OCI-LY3 (cell line): Measurements from ENCODE around the gene PPARGC1A.

ENCODE experiments used
- H2AFZ ChIP-seq: fragments of 200-600, 300-600 bp; shearing (Covaris generic); 2 replicates; pipeline ENCODE4 v1.6.0; 2014; ENCODE audit warnings: antibody characterized with exemption, low read depth, low read length
- H3K27ac ChIP-seq: fragments of 200-600, 300-600 bp; sonication (generic); 2 replicates; pipeline ENCODE4 v1.5.1; 2014; ENCODE audit warnings: mild to moderate bottlenecking, low read length, moderate library complexity, mixed read lengths
- H3K27me3 ChIP-seq: fragments of 200-600, 300-600 bp; sonication (generic); 2 replicates; pipeline ENCODE4 v1.6.1; 2014; ENCODE audit warnings: low read depth, low read length, mixed read lengths
- H3K36me3 ChIP-seq: fragments of 200-600, 300-600 bp; sonication (generic); replicated peaks from 2 replicates; pipeline ENCODE3; 2014; ENCODE audit warnings: low read depth, low read length, mixed read lengths
- H3K4me1 ChIP-seq: fragments of 300-600, 200-600 bp; sonication (generic); 2 replicates; pipeline ENCODE4 v1.6.1; 2014; ENCODE audit warnings: low read length, mixed read lengths
- H3K4me2 ChIP-seq: fragments of 200-600, 300-600 bp; sonication (generic); 2 replicates; pipeline ENCODE4 v1.6.1; 2014; ENCODE audit warnings: low read length, mixed read lengths
- H3K4me3 ChIP-seq: fragments of 300-600, 200-600 bp; sonication (generic); 2 replicates; pipeline ENCODE4 v1.5.1; 2014; ENCODE audit warnings: antibody characterized with exemption, mild to moderate bottlenecking, low read length, moderate library complexity
- H3K79me2 ChIP-seq: fragments of 300-600, 200-600 bp; shearing (Covaris generic); 2 replicates; pipeline ENCODE4 v1.6.1; 2014; ENCODE audit warnings: mild to moderate bottlenecking, low read length, mixed read lengths
- H3K9ac ChIP-seq: fragments of 300-600, 200-600 bp; shearing (Covaris generic); 2 replicates; pipeline ENCODE4 v1.6.0; 2014; ENCODE audit warnings: mild to moderate bottlenecking, low read length, moderate library complexity
- H3K9me3 ChIP-seq: fragments of 200-600, 300-600 bp; shearing (Covaris generic); 2 replicates; pipeline ENCODE4 v1.6.1; 2014; ENCODE audit warnings: low read length, mixed read lengths; ENCODE audit not compliant: insufficient read depth
- H4K20me1 ChIP-seq: fragments of 200-600, 300-600 bp; sonication (generic); 2 replicates; pipeline ENCODE4 v1.6.1; 2016; ENCODE audit warnings: low read length, mixed read lengths; ENCODE audit not compliant: insufficient read depth
- CTCF ChIP-seq: fragments of 200-600, 300-600 bp; sonication (generic); IDR thresholded peaks from 2 replicates; pipeline ENCODE4 v1.5.1; 2014; ENCODE audit warnings: antibody characterized with exemption, low read length, low read depth
- EZH2phosphoT487 ChIP-seq: fragments of 200-600 bp; shearing (Covaris generic); IDR thresholded peaks from 2 replicates; pipeline ENCODE4 v1.6.1; 2018; ENCODE audit warnings: antibody characterized with exemption, mixed run types, low read depth

The PPARGC1A gene

GRCh38 chr4:23769406-23769805, 120.4 kb downstream of the PPARGC1A start:
- peaks cover 56% of the 10 kb centered on the region for H3K4me1 ChIP-seq
- H3K79me2 ChIP-seq, result no peaks in the 10 kb centered on the region
- H3K9ac ChIP-seq, result no peak overlapping the region
- no peak overlapping the region for H3K4me3 ChIP-seq
- no peaks in the 10 kb centered on the region; the same call in 1 of the 2 replicates for H3K9me3 ChIP-seq
- H3K27me3 ChIP-seq, result no peaks in the 10 kb centered on the region
- no peak overlapping the region for H3K27ac ChIP-seq
- H2AFZ ChIP-seq, result no peak overlapping the region
- TF ChIP-seq CTCF (no peak), EZH2phosphoT487 (no peak)
- no peaks in the 10 kb centered on the region for H3K36me3 ChIP-seq
- H3K4me2 ChIP-seq, result no peak overlapping the region
- H4K20me1 ChIP-seq, result no peaks in the 10 kb centered on the region

- no peaks in the 10 kb centered on the region; the same call in 1 of the 2 replicates for H3K9me3 ChIP-seq
- H3K4me2 ChIP-seq, result peak overlapping the region; percentile 27
- no peak overlapping the region for H3K9ac ChIP-seq
- H3K4me1 ChIP-seq, result peaks cover 47% of the 10 kb centered on the region
- no peak for TF ChIP-seq EZH2phosphoT487
- no peak for TF ChIP-seq CTCF
- H3K4me3 ChIP-seq, result no peak overlapping the region
- H3K36me3 ChIP-seq, result no peaks in the 10 kb centered on the region
- no peaks in the 10 kb centered on the region for H4K20me1 ChIP-seq
- H3K27ac ChIP-seq, result no peak overlapping the region
- no peak overlapping the region for H2AFZ ChIP-seq
- H3K27me3 ChIP-seq, result no peaks in the 10 kb centered on the region
- H3K79me2 ChIP-seq, result no peaks in the 10 kb centered on the region
Measured at GRCh38 chr4:23768541-23768940, 121.3 kb downstream of the PPARGC1A start.

- H4K20me1 ChIP-seq, result no peaks in the 10 kb centered on the region
- no peaks in the 10 kb centered on the region for H3K79me2 ChIP-seq
- H3K4me1 ChIP-seq, result peaks cover 27% of the 10 kb centered on the region
- no peaks in the 10 kb centered on the region for H3K27me3 ChIP-seq
- no peaks in the 10 kb centered on the region for H3K36me3 ChIP-seq
- no peak overlapping the region for H3K27ac ChIP-seq
- H2AFZ ChIP-seq, result no peak overlapping the region
- H3K9ac ChIP-seq, result no peak overlapping the region
- no peak overlapping the region for H3K4me2 ChIP-seq
- no peak for TF ChIP-seq CTCF
- TF ChIP-seq EZH2phosphoT487, result no peak
- H3K4me3 ChIP-seq, result no peak overlapping the region
- no peaks in the 10 kb centered on the region; the same call in 1 of the 2 replicates for H3K9me3 ChIP-seq
Measured at GRCh38 chr4:23766344-23766743, 123.5 kb downstream of the PPARGC1A start.

- Histone ChIP-seq H3K4me1 (peaks cover 11% of the 10 kb centered on the region), H3K9me3 (no peaks in the 10 kb centered on the region), H3K27ac (no peak overlapping the region), H3K36me3 (no peaks in the 10 kb centered on the region), H3K27me3 (no peaks in the 10 kb centered on the region), H4K20me1 (no peaks in the 10 kb centered on the region), H3K4me2 (no peak overlapping the region), H3K4me3 (no peak overlapping the region), H3K79me2 (no peaks in the 10 kb centered on the region), H3K9ac (no peak overlapping the region), H2AFZ (no peak overlapping the region)
- TF ChIP-seq CTCF, result no peak
- no peak for TF ChIP-seq EZH2phosphoT487
Measured at GRCh38 chr4:23763559-23763958, 126.3 kb downstream of the PPARGC1A start.
